OCI-LY7 (cell line): ENCODE data around the gene DNAJA3. TPM values are rescaled to one million over a fixed set of nuclear protein-coding genes. Genes with fewer than 3 reads are reported as not detected.

Experiments
- BruUV-seq: library from RNA; stranded (reverse); fragments of 400-500 nt; replicated peaks from 2 replicates; lab custom pipeline; 2021; lab: Mats Ljungman, UMichigan
- CTCF ChIA-PET: fragments of 300-600 bp; sonication (Branson Sonifier 250); formaldehyde crosslinking; loops from one replicate; lab custom pipeline; 2022; ENCODE audit warnings: antibody characterized with exemption; ENCODE audit not compliant: unreplicated experiment; lab: Charles Lee
- POLR2A ChIA-PET: fragments of 300-600 bp; sonication (Branson Sonifier 250); formaldehyde crosslinking; loops from one replicate; lab custom pipeline; 2022; ENCODE audit warnings: antibody characterized with exemption; lab: Charles Lee
- DNase-seq: peaks from one replicate; pipeline ENCODE4 v3.0.0-alpha.2; 2015; ENCODE audit warnings: low spot score
- H2AFZ ChIP-seq: fragments of 200-600 bp; sonication (generic), shearing (Covaris generic); 2 replicates; pipeline ENCODE4 v1.6.1; 2014; ENCODE audit warnings: mild to moderate bottlenecking, antibody characterized with exemption, low read length, moderate library complexity
- H3K27ac ChIP-seq: fragments of 200-600 bp; sonication (generic); 2 replicates; pipeline ENCODE4 v1.5.1; 2014; ENCODE audit warnings: mixed run types, low read depth, mild to moderate bottlenecking, moderate library complexity, low read length, inconsistent platforms; ENCODE audit not compliant: poor library complexity, severe bottlenecking
- H3K36me3 ChIP-seq: fragments of 200-600 bp; sonication (generic); 2 replicates; pipeline ENCODE4 v1.6.1; 2014; ENCODE audit warnings: mild to moderate bottlenecking, antibody characterized with exemption, low read length, moderate library complexity, mixed read lengths; ENCODE audit not compliant: insufficient read depth
- H3K4me1 ChIP-seq: fragments of 200-600 bp; sonication (generic); 2 replicates; pipeline ENCODE4 v1.5.1; 2014; ENCODE audit warnings: mild to moderate bottlenecking, low read length; ENCODE audit not compliant: insufficient read depth, poor library complexity, severe bottlenecking
- H3K4me2 ChIP-seq: fragments of 200-600 bp; sonication (generic); 2 replicates; pipeline ENCODE4 v1.6.1; 2014; ENCODE audit warnings: mild to moderate bottlenecking, low read length
- H3K4me3 ChIP-seq: fragments of 200-600 bp; sonication (generic); 2 replicates; pipeline ENCODE4 v1.5.1; 2014; ENCODE audit warnings: mild to moderate bottlenecking, low read depth, low read length; ENCODE audit not compliant: poor library complexity, severe bottlenecking
- H3K79me2 ChIP-seq: fragments of 200-600 bp; sonication (generic); 2 replicates; pipeline ENCODE4 v1.6.1; 2016; ENCODE audit warnings: low read depth, mild to moderate bottlenecking, low read length, moderate library complexity, mixed read lengths; ENCODE audit not compliant: insufficient read depth
- H3K9me2 ChIP-seq: fragments of 200-600 bp; sonication (generic); 2 replicates; pipeline ENCODE4 v1.6.1; 2016; ENCODE audit warnings: mild to moderate bottlenecking, low read length, mixed read lengths; ENCODE audit not compliant: insufficient read depth
- H3K9me3 ChIP-seq: fragments of 200-600 bp; sonication (generic); 2 replicates; pipeline ENCODE4 v1.6.1; 2014; ENCODE audit warnings: mild to moderate bottlenecking, mixed run types, low read length, mixed read lengths
- H4K20me1 ChIP-seq: fragments of 200-600 bp; sonication (generic); 2 replicates; pipeline ENCODE4 v1.6.1; 2014; ENCODE audit warnings: mild to moderate bottlenecking, antibody characterized with exemption, low read length, moderate library complexity, mixed read lengths; ENCODE audit not compliant: insufficient read depth
- EZH2phosphoT487 ChIP-seq: fragments of 200-600 bp; sonication (generic); IDR thresholded peaks from 2 replicates; pipeline ENCODE4 v1.6.1; 2018; ENCODE audit warnings: low read depth, borderline replicate concordance, mild to moderate bottlenecking, mixed run types, antibody characterized with exemption, low read length, moderate library complexity, mixed read lengths
- intact Hi-C: fragments of 100-400 bp; cut with micrococcal nuclease; formaldehyde crosslinking; loops from one replicate; pipeline ENCODE4 v1.10.0; 2022; ENCODE audit not compliant: unreplicated experiment
- total RNA-seq, 2 experiments: library from RNA; depleted of rRNA in 1 of 2; stranded (reverse); fragments of >200 nt in 1 of 2; shearing (Covaris generic) in 1 of 2; gene quantifications; 2 replicates each; pipeline ENCODE4 v1.2.3, GENCODE V29; 2014 to 2022
- TF ChIP-seq, protein P1 (sequence below): fragments of 200-600 bp; sonication (generic); conservative IDR thresholded peaks from 2 replicates; pipeline ENCODE4 v1.5.1; 2014; ENCODE audit warnings: mild to moderate bottlenecking, antibody characterized with exemption, low read length, moderate library complexity, mixed read lengths

The DNAJA3 gene
- total RNA-seq, 2 experiments from 2014 or later: 89.8 to 94.3 TPM

DNA sequence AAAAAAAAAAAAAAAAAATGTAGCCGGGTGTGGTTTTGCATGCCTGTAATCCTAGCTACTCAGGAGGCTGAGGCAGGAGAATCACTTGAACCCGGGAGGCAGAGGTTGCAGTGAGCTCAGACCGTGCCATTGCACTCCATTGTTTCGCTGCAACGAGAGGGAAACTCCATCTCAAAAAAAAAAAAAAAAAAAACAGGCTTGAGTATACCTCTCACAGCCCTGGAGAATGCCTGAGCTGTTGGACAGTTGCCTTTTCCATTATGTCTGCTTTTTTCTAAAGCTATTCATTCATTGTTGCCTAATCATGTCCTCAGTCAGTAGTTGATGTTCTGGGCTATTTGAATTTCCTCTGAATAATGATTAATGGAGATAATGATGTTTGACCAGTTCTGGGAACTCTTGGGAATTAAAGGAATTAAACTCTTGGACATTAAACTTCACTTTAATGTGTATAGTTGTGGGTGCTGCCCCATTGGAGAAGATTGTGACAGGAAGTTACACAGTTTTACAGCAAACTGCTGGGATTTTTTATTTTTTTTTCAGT, 62.4 kb downstream of the DNAJA3 start:
- Histone ChIP-seq H3K4me3 (no peak overlapping the region), H3K9me2 (no peaks in the 10 kb centered on the region), H3K27ac (no peak overlapping the region), H2AFZ (no peak overlapping the region), H3K36me3 (peaks cover 51% of the 10 kb centered on the region), H4K20me1 (no peaks in the 10 kb centered on the region), H3K9me3 (no peaks in the 10 kb centered on the region), H3K79me2 (no peaks in the 10 kb centered on the region), H3K4me2 (no peak overlapping the region), H3K4me1 (no peaks in the 10 kb centered on the region)
- CTCF ChIA-PET: no interaction called here
- DNase-seq: no peak
- POLR2A ChIA-PET: interaction anchor here (0.7 kb wide), 1 partner anchor 381 kb away, joined by 4 read pairs; no protein-coding TSS in a partner anchor
- no peak for TF ChIP-seq EZH2phosphoT487
- TF ChIP-seq, protein P1, sequence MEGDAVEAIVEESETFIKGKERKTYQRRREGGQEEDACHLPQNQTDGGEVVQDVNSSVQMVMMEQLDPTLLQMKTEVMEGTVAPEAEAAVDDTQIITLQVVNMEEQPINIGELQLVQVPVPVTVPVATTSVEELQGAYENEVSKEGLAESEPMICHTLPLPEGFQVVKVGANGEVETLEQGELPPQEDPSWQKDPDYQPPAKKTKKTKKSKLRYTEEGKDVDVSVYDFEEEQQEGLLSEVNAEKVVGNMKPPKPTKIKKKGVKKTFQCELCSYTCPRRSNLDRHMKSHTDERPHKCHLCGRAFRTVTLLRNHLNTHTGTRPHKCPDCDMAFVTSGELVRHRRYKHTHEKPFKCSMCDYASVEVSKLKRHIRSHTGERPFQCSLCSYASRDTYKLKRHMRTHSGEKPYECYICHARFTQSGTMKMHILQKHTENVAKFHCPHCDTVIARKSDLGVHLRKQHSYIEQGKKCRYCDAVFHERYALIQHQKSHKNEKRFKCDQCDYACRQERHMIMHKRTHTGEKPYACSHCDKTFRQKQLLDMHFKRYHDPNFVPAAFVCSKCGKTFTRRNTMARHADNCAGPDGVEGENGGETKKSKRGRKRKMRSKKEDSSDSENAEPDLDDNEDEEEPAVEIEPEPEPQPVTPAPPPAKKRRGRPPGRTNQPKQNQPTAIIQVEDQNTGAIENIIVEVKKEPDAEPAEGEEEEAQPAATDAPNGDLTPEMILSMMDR: no peak
- intact Hi-C loops: no loop called here
- BruUV-seq: no TSS peak

GRCh38 chr16:4488499-4488967, 62.9 kb downstream of the DNAJA3 start:
- Histone ChIP-seq H3K36me3 (peaks cover 56% of the 10 kb centered on the region), H4K20me1 (no peaks in the 10 kb centered on the region), H3K4me1 (no peaks in the 10 kb centered on the region), H3K4me3 (no peak overlapping the region), H3K4me2 (no peak overlapping the region), H3K79me2 (no peaks in the 10 kb centered on the region; the same call in 1 of the 2 replicates), H2AFZ (no peak overlapping the region), H3K9me2 (no peaks in the 10 kb centered on the region), H3K27ac (no peak overlapping the region), H3K9me3 (no peaks in the 10 kb centered on the region)
- intact Hi-C loops: no loop called here
- ChIA-PET CTCF (no interaction called here), POLR2A (no interaction called here)
- no peak for DNase-seq
- BruUV-seq: no TSS peak
- TF ChIP-seq, protein P1: no peak
- TF ChIP-seq EZH2phosphoT487: no peak

- no peak for TF ChIP-seq EZH2phosphoT487
- TF ChIP-seq, protein P1: no peak
- H3K27ac ChIP-seq: no peak overlapping the region
- CTCF ChIA-PET: no interaction called here
- no TSS peak for BruUV-seq
- POLR2A ChIA-PET: no interaction called here
- no peak overlapping the region for H3K4me3 ChIP-seq
- intact Hi-C loops: no loop called here
- H3K9me3 ChIP-seq: no peaks in the 10 kb centered on the region
- no peaks in the 10 kb centered on the region for H4K20me1 ChIP-seq
- no peak overlapping the region for H3K4me2 ChIP-seq
- no peaks in the 10 kb centered on the region; the same call in 1 of the 2 replicates for H3K79me2 ChIP-seq
- H3K4me1 ChIP-seq: no peaks in the 10 kb centered on the region
- no peak overlapping the region for H2AFZ ChIP-seq
- no peak for DNase-seq
- H3K9me2 ChIP-seq: no peaks in the 10 kb centered on the region
- H3K36me3 ChIP-seq: peaks cover 54% of the 10 kb centered on the region
Observed at GRCh38 chr16:4489030-4489429, 63.4 kb downstream of the DNAJA3 start.
